Osteocyte (in vitro differentiated cells): ENCODE measurements around the gene AFF1. TPM values are rescaled to one million over a fixed set of nuclear protein-coding genes. Genes with fewer than 3 reads are reported as not detected.
"Not testable (repeated sequence)": the region's sequence is repeated elsewhere in the genome, so short reads cannot be mapped to it uniquely, and the experiment has no call there.

ENCODE experiments used
- DNase-seq: peaks from one replicate; pipeline ENCODE4 v3.0.0; 2021; ENCODE audit warnings: mixed read lengths; ENCODE audit not compliant: unreplicated experiment; ENCODE audit errors: extremely low spot score
- H3K27ac Mint-ChIP-seq: one replicate; pipeline ENCODE4 v1.8.0; 2021; ENCODE audit warnings: mild to moderate bottlenecking, mixed read lengths; ENCODE audit not compliant: unreplicated experiment
- H3K27me3 Mint-ChIP-seq: one replicate; pipeline ENCODE4 v1.8.0; 2021; ENCODE audit warnings: mixed read lengths; ENCODE audit not compliant: unreplicated experiment
- H3K36me3 Mint-ChIP-seq: one replicate; pipeline ENCODE4 v1.8.0; 2021; ENCODE audit warnings: mixed read lengths; ENCODE audit not compliant: unreplicated experiment
- H3K4me1 Mint-ChIP-seq: one replicate; pipeline ENCODE4 v1.8.0; 2021; ENCODE audit warnings: mixed read lengths; ENCODE audit not compliant: unreplicated experiment
- H3K4me3 Mint-ChIP-seq: one replicate; pipeline ENCODE4 v1.8.0; 2021; ENCODE audit warnings: mild to moderate bottlenecking, moderate library complexity, mixed read lengths; ENCODE audit not compliant: unreplicated experiment
- H3K9me3 Mint-ChIP-seq: one replicate; pipeline ENCODE4 v1.8.0; 2021; ENCODE audit warnings: mixed read lengths; ENCODE audit not compliant: unreplicated experiment
- CTCF ChIP-seq: fragments of 200-600 bp; sonication (generic); IDR thresholded peaks from 2 replicates; pipeline ENCODE4 v1.5.0; 2021; ENCODE audit warnings: antibody characterized with exemption, mild to moderate bottlenecking, moderate library complexity
- total RNA-seq: library from RNA; stranded (reverse); gene quantifications from 2 replicates; pipeline ENCODE4 v1.2.1, GENCODE V29; 2021

AFF1 gene
- total RNA-seq, 1 donor from 2014 or later: 39.3 TPM

GRCh38 chr4:87132035-87132434 lies 197.2 kb downstream of the AFF1 start:
- TF ChIP-seq CTCF: no peak
- H3K4me3 Mint-ChIP-seq: no peak overlapping the region

GRCh38 chr4:87133183-87133582 lies 198.4 kb downstream of the AFF1 start:
- no peak for TF ChIP-seq CTCF
- Mint-ChIP-seq H3K4me3 (no peak overlapping the region), H3K27me3 (no peaks in the 10 kb centered on the region), H3K27ac (no peak overlapping the region), H3K4me1 (no peaks in the 10 kb centered on the region), H3K36me3 (peaks cover 60% of the 10 kb centered on the region), H3K9me3 (no peaks in the 10 kb centered on the region)
- no peak for DNase-seq

More at GRCh38 chr4:87132035-87132434, 197.2 kb downstream of the AFF1 start:
- Mint-ChIP-seq H3K4me1 (no peaks in the 10 kb centered on the region), H3K27ac (no peak overlapping the region), H3K36me3 (peaks cover 64% of the 10 kb centered on the region), H3K27me3 (no peaks in the 10 kb centered on the region), H3K9me3 (no peaks in the 10 kb centered on the region)
- no peak for DNase-seq

GRCh38 chr4:87134122-87134521 lies 199.3 kb downstream of the AFF1 start:
- no peaks in the 10 kb centered on the region for H3K9me3 Mint-ChIP-seq
- H3K4me1 Mint-ChIP-seq: no peaks in the 10 kb centered on the region
- H3K27ac Mint-ChIP-seq: no peak overlapping the region
- H3K4me3 Mint-ChIP-seq: no peak overlapping the region
- no peaks in the 10 kb centered on the region for H3K27me3 Mint-ChIP-seq
- H3K36me3 Mint-ChIP-seq: peaks cover 57% of the 10 kb centered on the region
- DNase-seq: no peak
- TF ChIP-seq CTCF: no peak

GRCh38 chr4:87141428-87141827 lies 206.6 kb downstream of the AFF1 start:
- no peak overlapping the region for H3K4me3 Mint-ChIP-seq
- H3K36me3 Mint-ChIP-seq: peaks cover 31% of the 10 kb centered on the region
- no peaks in the 10 kb centered on the region for H3K4me1 Mint-ChIP-seq
- no peak for TF ChIP-seq CTCF
- no peak for DNase-seq
- H3K27me3 Mint-ChIP-seq: no peaks in the 10 kb centered on the region
- no peak overlapping the region for H3K27ac Mint-ChIP-seq
- H3K9me3 Mint-ChIP-seq: no peaks in the 10 kb centered on the region

- Mint-ChIP-seq H3K27me3 (no peaks in the 10 kb centered on the region), H3K4me3 (no peak overlapping the region), H3K27ac (no peak overlapping the region), H3K4me1 (no peaks in the 10 kb centered on the region), H3K9me3 (no peaks in the 10 kb centered on the region), H3K36me3 (peaks cover 25% of the 10 kb centered on the region)
- TF ChIP-seq CTCF: no peak
- DNase-seq: no peak
Observed at GRCh38 chr4:87144356-87144755, 209.5 kb downstream of the AFF1 start.

- peaks cover 20% of the 10 kb centered on the region for H3K36me3 Mint-ChIP-seq
- not testable (repeated sequence) for H3K27me3 Mint-ChIP-seq, H3K27ac Mint-ChIP-seq, H3K9me3 Mint-ChIP-seq, DNase-seq, H3K4me3 Mint-ChIP-seq, H3K4me1 Mint-ChIP-seq
Observed at GRCh38 chr4:87145934-87146333, 211.1 kb downstream of the AFF1 start.
